Tibial nerve (tissue), 4 donors: ENCODE data around the gene SPECC1. TPM values are rescaled to one million over a fixed set of nuclear protein-coding genes. Genes with fewer than 3 reads are reported as not detected.
"Not testable (repeated sequence)": the region's sequence is repeated elsewhere in the genome, so short reads cannot be mapped to it uniquely, and the experiment has no call there.

Experiments
- DNase-seq, 2 donors: peaks; one replicate each; pipeline ENCODE4 v3.0.0-alpha.2; 2019; ENCODE audit warnings: low spot score in 2 of 2
- H3K27ac ChIP-seq, 4 donors: fragments of 200-600 bp; sonication (generic) in 3 of 4; one replicate each; pipeline ENCODE4 v1.5.1; 2017 to 2019; ENCODE audit warnings: mild to moderate bottlenecking in 1 of 4
- H3K27me3 ChIP-seq, 2 donors: fragments of 200-600 bp; sonication (generic) in 1 of 2; one replicate each; pipeline versions ENCODE4 v1.5.1 to v1.6.0; 2017 to 2019
- H3K36me3 ChIP-seq, 3 donors: fragments of 200-600 bp; sonication (generic); one replicate each; pipeline ENCODE4 v1.5.1; 2018 to 2019
- H3K4me1 ChIP-seq, 4 donors: fragments of 200-600 bp; sonication (generic) in 3 of 4; one replicate each; pipeline ENCODE4 v1.5.1; 2017 to 2019
- H3K4me3 ChIP-seq, 4 donors: fragments of 200-600 bp; sonication (generic) in 3 of 4; one replicate each; pipeline ENCODE4 v1.5.1; 2017 to 2019; ENCODE audit warnings: mild to moderate bottlenecking in 1 of 4, moderate library complexity in 1 of 4
- H3K9me3 ChIP-seq, 4 donors: fragments of 200-600 bp; sonication (generic) in 3 of 4; one replicate each; pipeline ENCODE4 v1.5.1; 2017 to 2019
- CTCF ChIP-seq, 5 experiments: fragments of 200-600 bp in 3 of 5; fragments of 450-650 bp in 2 of 5; sonication (generic) in 3 of 5; IDR thresholded peaks; one replicate each; pipeline ENCODE4 v1.5.1; 2016 to 2019; ENCODE audit warnings: antibody characterized with exemption in 5 of 5, mild to moderate bottlenecking in 3 of 5, moderate library complexity in 2 of 5
- EP300 ChIP-seq, 2 donors: sonication (generic); formaldehyde crosslinking; IDR thresholded peaks; one replicate each; pipeline ENCODE4 v1.6.1; 2017; ENCODE audit warnings: antibody characterized with exemption in 2 of 2, mild to moderate bottlenecking in 1 of 2
- POLR2A ChIP-seq, 2 donors: fragments of 450-650 bp; IDR thresholded peaks; one replicate each; pipeline ENCODE4 v1.6.1; 2017; ENCODE audit warnings: antibody characterized with exemption in 2 of 2, mild to moderate bottlenecking in 2 of 2, moderate library complexity in 2 of 2
- WGBS, 2 donors: methylation state at CpG; one replicate each; pipeline ENCODE4 v1.1.5; 2018; 5-methylcytosine and 5-hydroxymethylcytosine counted together
- total RNA-seq, 4 donors: library from RNA; depleted of rRNA; stranded (reverse); fragments of >200 nt; gene quantifications; one replicate each; pipeline ENCODE4 v1.1.0, GENCODE V29; 2016

Gene SPECC1
- total RNA-seq, 4 donors from 2014 or later = 63.2 to 139 (median 98.1) TPM

GRCh38 chr17:20032636-20033035 is 23.5 kb downstream of the SPECC1 start:
- no peaks in the 10 kb centered on the region for H3K9me3 ChIP-seq
- H3K27me3 ChIP-seq = no peaks in the 10 kb centered on the region
- H3K4me1 ChIP-seq = no peaks in the 10 kb centered on the region
- H3K36me3 ChIP-seq = no peaks in the 10 kb centered on the region
- DNase-seq = no peak
- 93 to 94% methylated on average over 7 of the region's 7 CpGs for WGBS, 2 donors
- TF ChIP-seq EP300 (IDR thresholded peaks at IDR 0.05) = no peak
- TF ChIP-seq POLR2A (IDR thresholded peaks at IDR 0.05) = no peak
- TF ChIP-seq CTCF (IDR thresholded peaks at IDR 0.05) = no peak
- no peak overlapping the region for H3K27ac ChIP-seq
- no peak overlapping the region for H3K4me3 ChIP-seq

- no peak for TF ChIP-seq CTCF (IDR thresholded peaks at IDR 0.05)
- no peak for TF ChIP-seq POLR2A (IDR thresholded peaks at IDR 0.05)
- no peak for TF ChIP-seq EP300 (IDR thresholded peaks at IDR 0.05)
- Histone ChIP-seq H3K9me3 (no peaks in the 10 kb centered on the region), H3K27me3 (no peaks in the 10 kb centered on the region), H3K36me3 (no peaks in the 10 kb centered on the region), H3K4me1 (no peaks in the 10 kb centered on the region), H3K4me3 (no peak overlapping the region), H3K27ac (no peak overlapping the region)
- no peak for DNase-seq
- 80 to 91% methylated on average over 3 of the region's 3 CpGs for WGBS, 2 donors
Measured at GRCh38 chr17:20033415-20033814, 24.3 kb downstream of the SPECC1 start.

- Histone ChIP-seq H3K36me3 (no peaks in the 10 kb centered on the region), H3K27ac (no peak overlapping the region), H3K9me3 (no peaks in the 10 kb centered on the region), H3K4me1 (no peaks in the 10 kb centered on the region), H3K27me3 (no peaks in the 10 kb centered on the region), H3K4me3 (no peak overlapping the region)
- no peak for DNase-seq
- no peak for TF ChIP-seq EP300 (IDR thresholded peaks at IDR 0.05)
- no peak for TF ChIP-seq POLR2A (IDR thresholded peaks at IDR 0.05)
- 61 to 66% methylated on average over 3 of the region's 3 CpGs for WGBS, 2 donors
Measured at GRCh38 chr17:20035501-20035900, 26.3 kb downstream of the SPECC1 start.

GRCh38 chr17:20037286-20037685 is 28.1 kb downstream of the SPECC1 start:
- not testable (repeated sequence) for H3K36me3 ChIP-seq, DNase-seq, H3K9me3 ChIP-seq, H3K27ac ChIP-seq, H3K27me3 ChIP-seq, H3K4me3 ChIP-seq, H3K4me1 ChIP-seq
- 83 to 92% methylated on average over 1 of the region's 1 CpG for WGBS, 2 donors

GRCh38 chr17:20039037-20039436 is 29.9 kb downstream of the SPECC1 start:
- 59 to 75% methylated on average over 2 of the region's 2 CpGs for WGBS, 2 donors
- Histone ChIP-seq H3K9me3 (no peaks in the 10 kb centered on the region), H3K27me3 (no peaks in the 10 kb centered on the region), H3K4me1 (no peaks in the 10 kb centered on the region), H3K4me3 (no peak overlapping the region), H3K27ac (no peak overlapping the region), H3K36me3 (no peaks in the 10 kb centered on the region)
- TF ChIP-seq CTCF (IDR thresholded peaks at IDR 0.05) = no peak
- TF ChIP-seq POLR2A (IDR thresholded peaks at IDR 0.05) = no peak
- no peak for TF ChIP-seq EP300 (IDR thresholded peaks at IDR 0.05)
- no peak for DNase-seq

GRCh38 chr17:20040216-20040615 is 31.1 kb downstream of the SPECC1 start:
- no peak overlapping the region for H3K4me3 ChIP-seq
- H3K27me3 ChIP-seq = no peaks in the 10 kb centered on the region
- no peaks in the 10 kb centered on the region for H3K36me3 ChIP-seq
- H3K9me3 ChIP-seq = no peaks in the 10 kb centered on the region
- no peaks in the 10 kb centered on the region for H3K4me1 ChIP-seq
- DNase-seq = no peak
- H3K27ac ChIP-seq = no peak overlapping the region
- TF ChIP-seq EP300 (IDR thresholded peaks at IDR 0.05) (no peak), CTCF (IDR thresholded peaks at IDR 0.05) (no peak), POLR2A (IDR thresholded peaks at IDR 0.05) (no peak)
